ENCODE measurements around the gene CCDC88A.
"Not testable (repeated sequence)": the region's sequence is repeated elsewhere in the genome, so short reads cannot be mapped to it uniquely, and the experiment has no call there.

DNA sequence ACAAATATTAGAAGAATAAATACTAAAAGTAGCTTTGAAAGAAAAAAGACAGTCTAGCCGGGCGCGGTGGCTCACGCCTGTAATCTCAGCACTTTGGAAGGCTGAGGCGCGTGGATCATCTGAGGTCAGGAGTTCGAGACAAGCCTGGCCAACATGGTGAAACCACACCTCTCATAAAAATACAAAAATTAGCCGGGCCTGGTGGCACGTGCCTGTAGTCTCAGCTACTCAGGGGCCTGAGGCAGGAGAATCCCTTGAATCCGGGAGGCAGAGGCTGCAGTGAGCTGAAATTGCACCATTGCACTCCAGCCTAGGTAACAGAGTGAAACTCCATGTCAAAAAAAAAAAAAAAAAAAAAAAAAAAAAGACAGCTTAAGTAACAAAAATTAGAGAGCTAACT, 34.1 kb downstream of the CCDC88A start:
- TF ChIP-seq, protein P1, sequence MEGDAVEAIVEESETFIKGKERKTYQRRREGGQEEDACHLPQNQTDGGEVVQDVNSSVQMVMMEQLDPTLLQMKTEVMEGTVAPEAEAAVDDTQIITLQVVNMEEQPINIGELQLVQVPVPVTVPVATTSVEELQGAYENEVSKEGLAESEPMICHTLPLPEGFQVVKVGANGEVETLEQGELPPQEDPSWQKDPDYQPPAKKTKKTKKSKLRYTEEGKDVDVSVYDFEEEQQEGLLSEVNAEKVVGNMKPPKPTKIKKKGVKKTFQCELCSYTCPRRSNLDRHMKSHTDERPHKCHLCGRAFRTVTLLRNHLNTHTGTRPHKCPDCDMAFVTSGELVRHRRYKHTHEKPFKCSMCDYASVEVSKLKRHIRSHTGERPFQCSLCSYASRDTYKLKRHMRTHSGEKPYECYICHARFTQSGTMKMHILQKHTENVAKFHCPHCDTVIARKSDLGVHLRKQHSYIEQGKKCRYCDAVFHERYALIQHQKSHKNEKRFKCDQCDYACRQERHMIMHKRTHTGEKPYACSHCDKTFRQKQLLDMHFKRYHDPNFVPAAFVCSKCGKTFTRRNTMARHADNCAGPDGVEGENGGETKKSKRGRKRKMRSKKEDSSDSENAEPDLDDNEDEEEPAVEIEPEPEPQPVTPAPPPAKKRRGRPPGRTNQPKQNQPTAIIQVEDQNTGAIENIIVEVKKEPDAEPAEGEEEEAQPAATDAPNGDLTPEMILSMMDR (conservative IDR thresholded peaks at IDR 0.05; ENCODE audit: low read length) = not testable (repeated sequence)
- not testable (repeated sequence) for TF ChIP-seq EZH2phosphoT487 (IDR thresholded peaks at IDR 0.05; ENCODE audit: borderline replicate concordance, low read depth, low read length)
